Breast epithelium (tissue), 4 donors: Measurements from ENCODE around the gene SLC44A2. TPM values are rescaled to one million over a fixed set of nuclear protein-coding genes. Genes with fewer than 3 reads are reported as not detected.
"Not testable (repeated sequence)": the region's sequence is repeated elsewhere in the genome, so short reads cannot be mapped to it uniquely, and the experiment has no call there.

Experiments
- DNase-seq, 2 donors: peaks; one replicate each; pipeline ENCODE4 v3.0.0-alpha.2; 2019; ENCODE audit warnings: low spot score in 2 of 2
- H3K27ac ChIP-seq, 2 donors: fragments of 200-600 bp; sonication (generic) in 1 of 2; one replicate each; pipeline ENCODE4 v1.5.1; 2016 to 2019; ENCODE audit warnings: mild to moderate bottlenecking in 1 of 2
- H3K27me3 ChIP-seq, 2 donors: fragments of 200-600 bp; sonication (generic) in 1 of 2; one replicate each; pipeline versions ENCODE4 v1.5.1 to v1.6.0; 2017 to 2019; ENCODE audit warnings: control low read depth in 1 of 2, mild to moderate bottlenecking in 1 of 2
- H3K36me3 ChIP-seq: fragments of 200-600 bp; one replicate; pipeline ENCODE4 v1.5.1; 2019
- H3K4me1 ChIP-seq, 2 donors: fragments of 200-600 bp; sonication (generic); one replicate each; pipeline ENCODE4 v1.5.1; 2016 to 2019; ENCODE audit warnings: control low read depth in 1 of 2
- H3K4me3 ChIP-seq, 3 donors: fragments of 200-600 bp; sonication (generic); 1 replicate in 2 of 3; 2 replicates in 1 of 3; pipeline ENCODE4 v1.5.1; 2016 to 2019; ENCODE audit warnings: mild to moderate bottlenecking in 3 of 3, moderate library complexity in 2 of 3
- H3K9me3 ChIP-seq, 2 donors: fragments of 200-600 bp; sonication (generic) in 1 of 2; one replicate each; pipeline ENCODE4 v1.5.1; 2016 to 2019; ENCODE audit warnings: control low read depth in 1 of 2
- CTCF ChIP-seq, 3 donors: fragments of 450-650 bp; IDR thresholded peaks; one replicate each; pipeline ENCODE4 v1.5.1; 2016 to 2017; ENCODE audit warnings: antibody characterized with exemption in 3 of 3, mild to moderate bottlenecking in 3 of 3, moderate library complexity in 3 of 3
- POLR2A ChIP-seq: fragments of 450-650 bp; IDR thresholded peaks from one replicate; pipeline ENCODE4 v1.6.1; 2016; ENCODE audit warnings: antibody characterized with exemption, mild to moderate bottlenecking, moderate library complexity
- POLR2AphosphoS5 ChIP-seq, 3 donors: sonication (generic); formaldehyde crosslinking; IDR thresholded peaks; one replicate each; pipeline ENCODE4 v1.6.1; 2017; ENCODE audit warnings: antibody characterized with exemption in 3 of 3
- intact Hi-C: fragments of 100-400 bp; cut with DNase I; formaldehyde crosslinking; loops from one replicate; pipeline ENCODE4 v1.15.1; 2023; ENCODE audit warnings: low total_unique reads
- total RNA-seq, 3 donors: library from RNA; depleted of rRNA; stranded (reverse); fragments of >200 nt; gene quantifications; one replicate each; pipeline ENCODE4 v1.1.0, GENCODE V29; 2016

Gene SLC44A2
- total RNA-seq, 3 donors from 2014 or later = 63.0 to 92.5 (median 67.5) TPM

- no peak for DNase-seq
- Histone ChIP-seq H3K36me3 (peaks cover 5% of the 10 kb centered on the region), H3K9me3 (no peaks in the 10 kb centered on the region), H3K27ac (no peak overlapping the region), H3K4me1 (peaks cover 0 to 8% of the 10 kb centered on the region in 2 donors), H3K27me3 (no peaks in the 10 kb centered on the region), H3K4me3 (no peak overlapping the region)
- intact Hi-C loops = no loop called here
- TF ChIP-seq CTCF (IDR thresholded peaks at IDR 0.05) (no peak), POLR2AphosphoS5 (IDR thresholded peaks at IDR 0.05) (no peak), POLR2A (no peak)
Measured at GRCh38 chr19:10667867-10668266, 42.5 kb downstream of the SLC44A2 start.

GRCh38 chr19:10669246-10669645, 43.9 kb downstream of the SLC44A2 start:
- TF ChIP-seq POLR2A = no peak
- TF ChIP-seq CTCF (IDR thresholded peaks at IDR 0.05) = no peak
- TF ChIP-seq POLR2AphosphoS5 (IDR thresholded peaks at IDR 0.05) = no peak
- H3K36me3 ChIP-seq = peaks cover 5% of the 10 kb centered on the region
- no peak for DNase-seq
- no peak overlapping the region for H3K27ac ChIP-seq
- no peak overlapping the region for H3K4me3 ChIP-seq
- intact Hi-C loops = no loop called here
- no peaks in the 10 kb centered on the region for H3K27me3 ChIP-seq
- peaks cover 0 to 5% of the 10 kb centered on the region in 2 donors for H3K4me1 ChIP-seq
- H3K9me3 ChIP-seq = no peaks in the 10 kb centered on the region

- no peak for TF ChIP-seq POLR2AphosphoS5 (IDR thresholded peaks at IDR 0.05)
- H3K4me1 ChIP-seq = peaks cover 0 to 5% of the 10 kb centered on the region in 2 donors
- H3K27me3 ChIP-seq = no peaks in the 10 kb centered on the region
- H3K4me3 ChIP-seq = no peak overlapping the region
- intact Hi-C loops = no loop called here
- H3K27ac ChIP-seq = no peak overlapping the region
- DNase-seq = no peak
- peaks cover 5% of the 10 kb centered on the region for H3K36me3 ChIP-seq
- H3K9me3 ChIP-seq = no peaks in the 10 kb centered on the region
Measured at GRCh38 chr19:10670182-10670581, 44.8 kb downstream of the SLC44A2 start.

- intact Hi-C loops = no loop called here
- peaks cover 0 to 5% of the 10 kb centered on the region in 2 donors for H3K4me1 ChIP-seq
- H3K36me3 ChIP-seq = peaks cover 5% of the 10 kb centered on the region
- no peak for DNase-seq
- H3K27ac ChIP-seq = no peak overlapping the region
- no peaks in the 10 kb centered on the region for H3K9me3 ChIP-seq
- TF ChIP-seq CTCF (IDR thresholded peaks at IDR 0.05) (no peak), POLR2AphosphoS5 (IDR thresholded peaks at IDR 0.05) (no peak), POLR2A (no peak)
- H3K4me3 ChIP-seq = no peak overlapping the region
- no peaks in the 10 kb centered on the region for H3K27me3 ChIP-seq
Measured at GRCh38 chr19:10670876-10671804, 45.8 kb downstream of the SLC44A2 start.

- DNase-seq, intact Hi-C loops, H3K9me3 ChIP-seq: not testable (repeated sequence)
Measured at GRCh38 chr19:10671922-10672321, 46.6 kb downstream of the SLC44A2 start.

GRCh38 chr19:10675214-10675613, 49.9 kb downstream of the SLC44A2 start:
- DNase-seq, intact Hi-C loops, H3K27ac ChIP-seq, H3K4me3 ChIP-seq, H3K9me3 ChIP-seq, H3K27me3 ChIP-seq, H3K4me1 ChIP-seq: not testable (repeated sequence)
- peaks cover 25% of the 10 kb centered on the region for H3K36me3 ChIP-seq

More at GRCh38 chr19:10671922-10672321, 46.6 kb downstream of the SLC44A2 start:
- H3K27ac ChIP-seq, H3K4me1 ChIP-seq, H3K4me3 ChIP-seq, H3K27me3 ChIP-seq, H3K36me3 ChIP-seq: not testable (repeated sequence)
